Loucy (cell line): ENCODE results near the gene PNMT.

ENCODE experiments used
- EZH2phosphoT487 ChIP-seq: fragments of 200-600 bp; IDR thresholded peaks from 2 replicates; pipeline ENCODE4 v1.6.1; 2018; ENCODE audit warnings: antibody characterized with exemption, mild to moderate bottlenecking, moderate library complexity, borderline replicate concordance
- TF ChIP-seq, protein P1 (sequence below): fragments of 200-600 bp; sonication (generic); conservative IDR thresholded peaks from 2 replicates; pipeline ENCODE4 v1.5.1; 2014; ENCODE audit warnings: mild to moderate bottlenecking, antibody characterized with exemption, low read length

DNA sequence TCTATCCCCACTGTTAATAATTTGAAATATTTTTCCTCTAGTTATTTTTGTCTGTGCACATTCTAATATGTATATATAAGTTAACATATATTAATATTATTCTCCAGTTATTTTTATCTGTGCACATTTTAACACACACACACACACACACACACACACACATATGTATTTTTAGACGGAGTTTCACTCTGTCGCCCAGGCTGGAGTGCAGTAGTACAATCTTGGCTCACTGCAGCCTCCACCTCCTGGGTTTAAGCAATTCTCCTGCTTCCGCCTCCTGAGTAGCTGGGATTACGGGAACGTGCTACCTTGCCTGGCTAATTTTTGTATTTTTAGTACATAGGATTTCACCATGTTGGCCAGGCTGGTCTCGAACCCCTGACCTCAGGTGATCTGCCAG, 49.4 kb downstream of the PNMT start:
- TF ChIP-seq, protein P1, sequence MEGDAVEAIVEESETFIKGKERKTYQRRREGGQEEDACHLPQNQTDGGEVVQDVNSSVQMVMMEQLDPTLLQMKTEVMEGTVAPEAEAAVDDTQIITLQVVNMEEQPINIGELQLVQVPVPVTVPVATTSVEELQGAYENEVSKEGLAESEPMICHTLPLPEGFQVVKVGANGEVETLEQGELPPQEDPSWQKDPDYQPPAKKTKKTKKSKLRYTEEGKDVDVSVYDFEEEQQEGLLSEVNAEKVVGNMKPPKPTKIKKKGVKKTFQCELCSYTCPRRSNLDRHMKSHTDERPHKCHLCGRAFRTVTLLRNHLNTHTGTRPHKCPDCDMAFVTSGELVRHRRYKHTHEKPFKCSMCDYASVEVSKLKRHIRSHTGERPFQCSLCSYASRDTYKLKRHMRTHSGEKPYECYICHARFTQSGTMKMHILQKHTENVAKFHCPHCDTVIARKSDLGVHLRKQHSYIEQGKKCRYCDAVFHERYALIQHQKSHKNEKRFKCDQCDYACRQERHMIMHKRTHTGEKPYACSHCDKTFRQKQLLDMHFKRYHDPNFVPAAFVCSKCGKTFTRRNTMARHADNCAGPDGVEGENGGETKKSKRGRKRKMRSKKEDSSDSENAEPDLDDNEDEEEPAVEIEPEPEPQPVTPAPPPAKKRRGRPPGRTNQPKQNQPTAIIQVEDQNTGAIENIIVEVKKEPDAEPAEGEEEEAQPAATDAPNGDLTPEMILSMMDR, result no peak
- no peak for TF ChIP-seq EZH2phosphoT487
